Endothelial cell of umbilical vein (primary cell): Measurements from ENCODE around the gene FAM161B. TPM values are rescaled to one million over a fixed set of nuclear protein-coding genes. Genes with fewer than 3 reads are reported as not detected.

Source experiments
- BruUV-seq: library from RNA; stranded (reverse); fragments of 400-500 nt; replicated peaks from 2 replicates; lab custom pipeline; 2021; lab: Mats Ljungman, UMichigan
- CTCF ChIA-PET: fragments of 300-600, 350-600 bp; sonication (Branson Sonifier 250); formaldehyde crosslinking; loops from one replicate; lab custom pipeline; 2021; ENCODE audit warnings: antibody characterized with exemption, inconsistent platforms; lab: Charles Lee
- POLR2A ChIA-PET: fragments of 300-600, 350-600 bp; sonication (Branson Sonifier 250); formaldehyde crosslinking; loops from one replicate; lab custom pipeline; 2021; ENCODE audit warnings: antibody characterized with exemption, inconsistent platforms; lab: Charles Lee
- DNase-seq: peaks from one replicate; pipeline ENCODE4 v3.0.0-alpha.2; 2011; ENCODE audit warnings: low read depth, low spot score
- FAIRE-seq: peaks from 2 replicates; lab custom pipeline; 2011; peaks lifted over from hg19 to GRCh38; lab: Jason Lieb, UNC
- H2AFZ ChIP-seq: 2 replicates; pipeline ENCODE4 v1.6.0; 2012; ENCODE audit warnings: low read depth, low read length, control low read depth, inconsistent platforms
- H3K27ac ChIP-seq: 2 replicates; pipeline ENCODE4 v1.5.1; 2011; ENCODE audit warnings: low read depth, mild to moderate bottlenecking, control low read depth, low read length, moderate library complexity; ENCODE audit not compliant: insufficient read depth
- H3K27me3 ChIP-seq, 2 experiments: 2 replicates each; pipeline versions ENCODE4 v1.6.0 to v1.6.1; 2011; ENCODE audit warnings: low read length in 2 of 2, mixed read lengths in 1 of 2; ENCODE audit not compliant: control insufficient read depth in 2 of 2, insufficient read depth in 2 of 2
- H3K36me3 ChIP-seq, 2 experiments: 2 replicates in 1 of 2; 3 replicates in 1 of 2; pipeline ENCODE4 v1.5.1; 2011; ENCODE audit warnings: low read length in 2 of 2, mild to moderate bottlenecking in 1 of 2, moderate library complexity in 1 of 2; ENCODE audit not compliant: control insufficient read depth in 2 of 2, insufficient read depth in 2 of 2; ENCODE audit errors: extremely low read depth in 1 of 2
- H3K4me1 ChIP-seq: 3 replicates; pipeline ENCODE4 v1.5.1; 2011; ENCODE audit warnings: mild to moderate bottlenecking, low read length; ENCODE audit not compliant: control insufficient read depth, insufficient read depth; ENCODE audit errors: extremely low read depth
- H3K4me2 ChIP-seq: 2 replicates; pipeline ENCODE4 v1.6.1; 2011; ENCODE audit warnings: low read length, control low read depth, mixed read lengths; ENCODE audit not compliant: insufficient read depth
- H3K4me3 ChIP-seq, 3 experiments: fragments of 200-600 bp in 1 of 3; sonication (generic), shearing (Covaris generic) in 1 of 3; replicated peaks in 1 of 3; 2 replicates each; pipeline ENCODE4 v1.5.1; 2011 to 2016; ENCODE audit warnings: control low read depth in 3 of 3, low read length in 3 of 3, mild to moderate bottlenecking in 2 of 3, inconsistent platforms in 1 of 3, low read depth in 1 of 3, moderate library complexity in 1 of 3; ENCODE audit not compliant: insufficient read depth in 1 of 3
- H3K79me2 ChIP-seq: 2 replicates; pipeline ENCODE4 v1.6.0; 2012; ENCODE audit warnings: low read length, inconsistent platforms; ENCODE audit not compliant: control insufficient read depth, insufficient read depth
- H3K9ac ChIP-seq: replicated peaks from 2 replicates; pipeline ENCODE3; 2011; ENCODE audit warnings: low read length, control low read depth; ENCODE audit not compliant: insufficient read depth; ENCODE audit errors: extremely low read depth
- H3K9me1 ChIP-seq: replicated peaks from 3 replicates; pipeline ENCODE4 v1.6.0; 2011; ENCODE audit warnings: mild to moderate bottlenecking, low read length; ENCODE audit not compliant: control insufficient read depth, insufficient read depth; ENCODE audit errors: extremely low read depth
- H3K9me3 ChIP-seq: replicated peaks from 2 replicates; pipeline ENCODE4 v1.5.1; 2012; ENCODE audit warnings: low read length, inconsistent platforms; ENCODE audit not compliant: control insufficient read depth, insufficient read depth
- H4K20me1 ChIP-seq: replicated peaks from 2 replicates; pipeline ENCODE3; 2011; ENCODE audit warnings: mild to moderate bottlenecking, low read length; ENCODE audit not compliant: control insufficient read depth, insufficient read depth; ENCODE audit errors: extremely low read depth
- EZH2 ChIP-seq: IDR thresholded peaks from 2 replicates; pipeline ENCODE4 v1.6.1; 2012; ENCODE audit warnings: borderline replicate concordance, low read depth, mild to moderate bottlenecking, moderate library complexity, low read length, inconsistent platforms; ENCODE audit not compliant: severe bottlenecking
- FOS ChIP-seq: IDR thresholded peaks from 2 replicates; pipeline ENCODE4 v1.6.1; 2011; ENCODE audit warnings: mild to moderate bottlenecking, low read length, moderate library complexity, borderline replicate concordance; ENCODE audit not compliant: insufficient read depth
- GATA2 ChIP-seq: IDR thresholded peaks from 2 replicates; pipeline ENCODE4 v1.7.0; 2011; ENCODE audit warnings: low read depth, mild to moderate bottlenecking, moderate library complexity, mixed read lengths, low read length; ENCODE audit not compliant: insufficient read length, insufficient read depth
- JUN ChIP-seq: IDR thresholded peaks from 2 replicates; pipeline ENCODE4 v1.6.1; 2011; ENCODE audit warnings: borderline replicate concordance, low read depth; ENCODE audit not compliant: insufficient read length, insufficient read depth
- MAX ChIP-seq: IDR thresholded peaks from 2 replicates; pipeline ENCODE4 v1.6.1; 2011; ENCODE audit not compliant: insufficient read depth, insufficient read length
- POLR2A ChIP-seq: IDR thresholded peaks from 2 replicates; pipeline ENCODE4 v1.6.1; 2012; ENCODE audit warnings: low read depth, mild to moderate bottlenecking, control low read depth, low read length
- POLR2AphosphoS5 ChIP-seq: IDR thresholded peaks from 2 replicates; pipeline ENCODE4 v1.6.1; 2012; ENCODE audit warnings: low read depth, mild to moderate bottlenecking, control low read depth, low read length, moderate library complexity; ENCODE audit not compliant: insufficient read depth
- dilution Hi-C: fragments of 300-500 bp; cut with MboI; formaldehyde crosslinking; loops from one replicate; pipeline ENCODE4 v1.15.0; 2019; ENCODE audit warnings: low sequenced_read_pairs; ENCODE audit not compliant: extremely low pct_ligation_motif_present
- intact Hi-C: fragments of 100-400 bp; cut with micrococcal nuclease; formaldehyde crosslinking; loops from one replicate; pipeline ENCODE4 v1.10.0; 2022
- polyA plus RNA-seq, 4 experiments: library from polyadenylated mRNA; depleted of rRNA in 3 of 4; stranded (reverse) in 3 of 4; unstranded in 1 of 4; fragments of >200 nt; gene quantifications; 2 replicates each; pipeline versions ENCODE4 v1.2.1 to v1.2.3, GENCODE V29; 2011 to 2012; ENCODE audit warnings: missing spikeins in 1 of 4
- total RNA-seq: library from RNA; stranded (reverse); gene quantifications from 2 replicates; pipeline ENCODE4 v1.2.3, GENCODE V29; 2021
- TF ChIP-seq, protein P1 (sequence below), 2 donors: IDR thresholded peaks; 1 replicate in 1 of 2; 2 replicates in 1 of 2; pipeline ENCODE4 v1.5.1; 2011; ENCODE audit warnings: low read length in 2 of 2, mild to moderate bottlenecking in 2 of 2, moderate library complexity in 2 of 2, control low read depth in 1 of 2, inconsistent platforms in 1 of 2, low read depth in 1 of 2; ENCODE audit not compliant: insufficient read depth in 1 of 2; ENCODE audit errors: extremely low read depth in 1 of 2

The FAM161B gene
- total and polyA plus RNA-seq, 2 donors (not counting 3 experiments of a cell fraction or from before 2014, with no cell fraction given), result 1.6 to 3.1 TPM

DNA sequence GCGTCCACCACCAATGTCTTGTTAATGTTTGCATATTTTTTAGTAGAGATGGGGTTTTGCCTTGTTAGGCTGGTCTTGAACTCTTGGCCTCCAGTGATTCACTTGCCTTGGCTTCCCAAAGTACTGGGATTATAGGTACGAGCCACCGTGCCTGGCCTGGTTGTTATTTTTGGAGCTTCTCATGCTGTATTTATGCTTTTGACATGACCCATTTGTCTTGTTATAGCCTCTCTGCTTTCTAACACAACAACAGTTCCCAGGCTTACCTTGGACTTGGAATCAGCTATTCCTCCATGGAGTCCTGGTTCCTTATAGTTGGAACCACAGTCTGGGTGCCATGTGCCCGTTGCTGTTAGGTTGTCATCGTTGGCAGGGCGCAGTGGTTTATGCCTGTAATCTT, 33.6 kb downstream of the FAM161B start:
- no peaks in the 10 kb centered on the region for H4K20me1 ChIP-seq
- TF ChIP-seq MAX (no peak), POLR2A (no peak), POLR2AphosphoS5 (no peak), JUN (no peak), EZH2 (no peak), FOS (no peak), GATA2 (no peak)
- TF ChIP-seq, protein P1, sequence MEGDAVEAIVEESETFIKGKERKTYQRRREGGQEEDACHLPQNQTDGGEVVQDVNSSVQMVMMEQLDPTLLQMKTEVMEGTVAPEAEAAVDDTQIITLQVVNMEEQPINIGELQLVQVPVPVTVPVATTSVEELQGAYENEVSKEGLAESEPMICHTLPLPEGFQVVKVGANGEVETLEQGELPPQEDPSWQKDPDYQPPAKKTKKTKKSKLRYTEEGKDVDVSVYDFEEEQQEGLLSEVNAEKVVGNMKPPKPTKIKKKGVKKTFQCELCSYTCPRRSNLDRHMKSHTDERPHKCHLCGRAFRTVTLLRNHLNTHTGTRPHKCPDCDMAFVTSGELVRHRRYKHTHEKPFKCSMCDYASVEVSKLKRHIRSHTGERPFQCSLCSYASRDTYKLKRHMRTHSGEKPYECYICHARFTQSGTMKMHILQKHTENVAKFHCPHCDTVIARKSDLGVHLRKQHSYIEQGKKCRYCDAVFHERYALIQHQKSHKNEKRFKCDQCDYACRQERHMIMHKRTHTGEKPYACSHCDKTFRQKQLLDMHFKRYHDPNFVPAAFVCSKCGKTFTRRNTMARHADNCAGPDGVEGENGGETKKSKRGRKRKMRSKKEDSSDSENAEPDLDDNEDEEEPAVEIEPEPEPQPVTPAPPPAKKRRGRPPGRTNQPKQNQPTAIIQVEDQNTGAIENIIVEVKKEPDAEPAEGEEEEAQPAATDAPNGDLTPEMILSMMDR (IDR thresholded peaks at IDR 0.05; ENCODE audit: extremely low read depth in 1 of 2, insufficient read depth in 1 of 2, low read depth in 1 of 2, low read length in 2 of 2), result no peak
- ChIA-PET POLR2A (no interaction called here), CTCF (no interaction called here)
- H3K9me1 ChIP-seq, result no peaks in the 10 kb centered on the region
- H3K27me3 ChIP-seq, result no peaks in the 10 kb centered on the region
- H2AFZ ChIP-seq, result no peak overlapping the region
- H3K27ac ChIP-seq, result no peak overlapping the region
- intact Hi-C loops, result no loop called here
- peaks cover 2% of the 10 kb centered on the region for H3K79me2 ChIP-seq
- dilution Hi-C loops, result no loop called here
- no peaks in the 10 kb centered on the region for H3K9me3 ChIP-seq
- H3K9ac ChIP-seq, result no peak overlapping the region
- no peak for DNase-seq
- no peak overlapping the region for H3K4me3 ChIP-seq
- H3K4me1 ChIP-seq, result no peaks in the 10 kb centered on the region
- H3K36me3 ChIP-seq, result peaks cover 15 to 16% of the 10 kb centered on the region in 2 experiments
- no peak for FAIRE-seq
- BruUV-seq, result no TSS peak
- no peak overlapping the region for H3K4me2 ChIP-seq
